DOHH2 (cell line): ENCODE results near the gene RBCK1.

ENCODE experiments used
- EZH2phosphoT487 ChIP-seq: fragments of 200-600 bp; sonication (generic); IDR thresholded peaks from 2 replicates; pipeline ENCODE4 v1.6.1; 2017; ENCODE audit warnings: borderline replicate concordance, mild to moderate bottlenecking, antibody characterized with exemption, low read length, moderate library complexity, mixed read lengths
- TF ChIP-seq, protein P1 (sequence below): fragments of 200-600 bp; sonication (generic); IDR thresholded peaks from one replicate; pipeline ENCODE4 v1.5.1; 2014; ENCODE audit warnings: antibody characterized with exemption, mild to moderate bottlenecking, low read depth, low read length; ENCODE audit not compliant: poor library complexity, severe bottlenecking

GRCh38 chr20:366719-367485, 41.2 kb upstream of the RBCK1 start:
- TF ChIP-seq, protein P1, sequence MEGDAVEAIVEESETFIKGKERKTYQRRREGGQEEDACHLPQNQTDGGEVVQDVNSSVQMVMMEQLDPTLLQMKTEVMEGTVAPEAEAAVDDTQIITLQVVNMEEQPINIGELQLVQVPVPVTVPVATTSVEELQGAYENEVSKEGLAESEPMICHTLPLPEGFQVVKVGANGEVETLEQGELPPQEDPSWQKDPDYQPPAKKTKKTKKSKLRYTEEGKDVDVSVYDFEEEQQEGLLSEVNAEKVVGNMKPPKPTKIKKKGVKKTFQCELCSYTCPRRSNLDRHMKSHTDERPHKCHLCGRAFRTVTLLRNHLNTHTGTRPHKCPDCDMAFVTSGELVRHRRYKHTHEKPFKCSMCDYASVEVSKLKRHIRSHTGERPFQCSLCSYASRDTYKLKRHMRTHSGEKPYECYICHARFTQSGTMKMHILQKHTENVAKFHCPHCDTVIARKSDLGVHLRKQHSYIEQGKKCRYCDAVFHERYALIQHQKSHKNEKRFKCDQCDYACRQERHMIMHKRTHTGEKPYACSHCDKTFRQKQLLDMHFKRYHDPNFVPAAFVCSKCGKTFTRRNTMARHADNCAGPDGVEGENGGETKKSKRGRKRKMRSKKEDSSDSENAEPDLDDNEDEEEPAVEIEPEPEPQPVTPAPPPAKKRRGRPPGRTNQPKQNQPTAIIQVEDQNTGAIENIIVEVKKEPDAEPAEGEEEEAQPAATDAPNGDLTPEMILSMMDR = no peak
- TF ChIP-seq EZH2phosphoT487 = no peak
